BJ (cell line): ENCODE data around the gene ATOSA. TPM values are rescaled to one million over a fixed set of nuclear protein-coding genes. Genes with fewer than 3 reads are reported as not detected.

ENCODE experiments used
- CTCF ChIA-PET: fragments of 350-600 bp; formaldehyde crosslinking; extraction: SDS; loops from one replicate; lab custom pipeline; 2021; ENCODE audit warnings: antibody characterized with exemption, inconsistent platforms; lab: Yijun Ruan, JAX
- POLR2A ChIA-PET: fragments of 300-600 bp; sonication (Branson Sonifier 250); formaldehyde crosslinking; extraction: SDS; loops from one replicate; lab custom pipeline; 2021; ENCODE audit warnings: antibody characterized with exemption; lab: Charles Lee
- DNase-seq: peaks from one replicate; pipeline ENCODE4 v3.0.0-alpha.2; 2011; ENCODE audit warnings: low read depth
- H3K27me3 ChIP-seq: 2 replicates; pipeline ENCODE4 v1.6.0; 2011; ENCODE audit warnings: low read length; ENCODE audit not compliant: control insufficient read depth, insufficient read depth
- H3K36me3 ChIP-seq: 2 replicates; pipeline ENCODE4 v1.5.1; 2011; ENCODE audit warnings: low read length; ENCODE audit not compliant: control insufficient read depth, insufficient read depth
- H3K4me3 ChIP-seq: 2 replicates; pipeline ENCODE4 v1.5.1; 2011; ENCODE audit warnings: low read depth, mild to moderate bottlenecking, control low read depth, low read length
- polyA plus RNA-seq: library from polyadenylated mRNA; depleted of rRNA; stranded (reverse); fragments of >200 nt; gene quantifications from 2 replicates; pipeline ENCODE4 v1.2.3, GENCODE V29; 2011
- TF ChIP-seq, protein P1 (sequence below): IDR thresholded peaks from 2 replicates; pipeline ENCODE4 v1.5.1; 2011; ENCODE audit warnings: low read depth, mild to moderate bottlenecking, control low read depth, inconsistent platforms, low read length, moderate library complexity; ENCODE audit not compliant: insufficient read depth

ATOSA gene
- polyA plus RNA-seq, 1 experiment: 11.6 TPM

DNA sequence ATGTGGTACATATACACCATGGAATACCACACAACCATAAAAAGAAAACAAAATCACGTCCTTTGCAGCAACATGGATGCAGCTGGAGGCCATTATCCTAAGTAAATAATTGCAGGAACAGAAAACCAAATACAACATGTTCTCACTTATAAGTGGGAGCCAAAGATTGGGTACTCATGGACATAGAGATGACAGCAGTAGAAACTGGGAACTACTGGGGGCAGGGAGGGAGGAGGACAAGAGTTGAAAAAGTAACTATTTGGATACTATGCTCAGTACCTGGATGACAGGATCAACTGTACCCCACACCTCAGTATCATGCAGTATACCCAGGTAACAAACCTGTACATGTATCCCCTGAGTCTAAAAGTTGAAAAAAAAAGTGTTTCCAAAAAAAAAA lies 23.2 kb upstream of the ATOSA start:
- CTCF ChIA-PET: no interaction called here
- POLR2A ChIA-PET: no interaction called here
- Histone ChIP-seq H3K27me3 (no peaks in the 10 kb centered on the region; the same call in 1 of the 2 replicates), H3K4me3 (no peak overlapping the region), H3K36me3 (no peaks in the 10 kb centered on the region)
- DNase-seq: no peak
- TF ChIP-seq, protein P1, sequence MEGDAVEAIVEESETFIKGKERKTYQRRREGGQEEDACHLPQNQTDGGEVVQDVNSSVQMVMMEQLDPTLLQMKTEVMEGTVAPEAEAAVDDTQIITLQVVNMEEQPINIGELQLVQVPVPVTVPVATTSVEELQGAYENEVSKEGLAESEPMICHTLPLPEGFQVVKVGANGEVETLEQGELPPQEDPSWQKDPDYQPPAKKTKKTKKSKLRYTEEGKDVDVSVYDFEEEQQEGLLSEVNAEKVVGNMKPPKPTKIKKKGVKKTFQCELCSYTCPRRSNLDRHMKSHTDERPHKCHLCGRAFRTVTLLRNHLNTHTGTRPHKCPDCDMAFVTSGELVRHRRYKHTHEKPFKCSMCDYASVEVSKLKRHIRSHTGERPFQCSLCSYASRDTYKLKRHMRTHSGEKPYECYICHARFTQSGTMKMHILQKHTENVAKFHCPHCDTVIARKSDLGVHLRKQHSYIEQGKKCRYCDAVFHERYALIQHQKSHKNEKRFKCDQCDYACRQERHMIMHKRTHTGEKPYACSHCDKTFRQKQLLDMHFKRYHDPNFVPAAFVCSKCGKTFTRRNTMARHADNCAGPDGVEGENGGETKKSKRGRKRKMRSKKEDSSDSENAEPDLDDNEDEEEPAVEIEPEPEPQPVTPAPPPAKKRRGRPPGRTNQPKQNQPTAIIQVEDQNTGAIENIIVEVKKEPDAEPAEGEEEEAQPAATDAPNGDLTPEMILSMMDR: no peak

DNA sequence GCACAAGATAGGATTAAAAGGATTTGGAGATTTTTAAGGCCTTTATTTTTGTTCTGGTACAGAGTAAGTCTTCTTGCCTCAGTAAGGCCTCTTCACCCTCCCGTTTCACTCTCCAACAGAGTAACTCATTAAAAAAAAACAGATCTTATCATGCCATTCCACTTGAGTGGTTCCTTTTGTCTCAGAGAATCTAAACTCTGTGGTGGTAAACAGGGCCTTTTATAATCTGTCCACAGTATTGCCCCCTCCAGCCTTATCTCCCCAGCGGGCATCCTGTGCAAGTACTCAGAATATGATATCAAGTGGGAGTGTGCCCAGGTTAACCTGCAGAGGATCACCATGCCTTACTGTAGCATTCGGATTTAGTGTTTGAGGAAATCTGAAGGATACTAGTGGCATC lies 20.3 kb upstream of the ATOSA start:
- Histone ChIP-seq H3K27me3 (no peaks in the 10 kb centered on the region; the same call in 1 of the 2 replicates), H3K36me3 (no peaks in the 10 kb centered on the region), H3K4me3 (no peak overlapping the region)
- no peak for DNase-seq
- TF ChIP-seq, protein P1: no peak
- POLR2A ChIA-PET: no interaction called here
- CTCF ChIA-PET: no interaction called here

DNA sequence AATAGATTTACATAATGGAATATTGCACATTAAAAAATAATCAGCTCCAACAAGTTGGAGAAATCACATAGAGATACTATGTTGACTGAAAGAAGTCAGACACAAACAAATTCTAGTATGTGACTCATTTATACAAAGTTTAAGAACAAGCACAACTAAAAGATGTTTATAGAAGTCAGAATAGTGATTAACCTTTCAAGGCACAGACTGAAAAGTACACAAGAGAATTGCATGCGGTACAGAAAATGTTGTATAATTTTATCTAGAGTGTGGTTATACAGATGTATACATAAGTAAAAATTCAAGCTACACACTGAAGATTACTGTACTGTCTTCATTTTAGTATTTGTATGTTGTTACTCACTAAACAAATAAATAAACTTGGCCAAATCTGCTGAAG lies 19.3 kb upstream of the ATOSA start:
- DNase-seq: no peak
- no peaks in the 10 kb centered on the region for H3K36me3 ChIP-seq
- CTCF ChIA-PET: interaction anchor here (1.0 kb wide), 1 partner anchor 13 kb away, joined by 4 read pairs; no protein-coding TSS in a partner anchor

DNA sequence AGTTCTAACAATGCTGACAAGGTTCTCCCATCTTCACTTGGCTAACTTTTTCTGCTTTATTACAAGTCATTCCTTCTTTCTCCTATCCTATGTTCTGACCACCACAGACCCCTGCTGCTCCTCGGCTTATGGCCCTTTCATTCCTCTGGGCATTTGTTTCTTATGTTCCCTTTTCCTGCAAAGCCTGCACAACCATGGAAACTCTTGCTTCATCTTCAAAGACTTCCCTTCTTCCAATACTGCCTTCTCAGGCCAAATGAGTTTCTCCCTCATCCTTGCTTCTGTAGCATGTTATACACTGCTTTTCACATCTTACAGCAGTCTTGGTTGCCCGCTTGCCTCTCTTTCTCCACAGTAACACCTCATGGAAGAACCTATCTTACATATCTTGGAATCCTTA lies 17.9 kb upstream of the ATOSA start:
- no peaks in the 10 kb centered on the region for H3K36me3 ChIP-seq
- DNase-seq: no peak
- POLR2A ChIA-PET: no interaction called here
- no peaks in the 10 kb centered on the region; the same call in 1 of the 2 replicates for H3K27me3 ChIP-seq
- TF ChIP-seq, protein P1: no peak
- CTCF ChIA-PET: no interaction called here
- no peak overlapping the region for H3K4me3 ChIP-seq

More for the DNA sequence above, 19.3 kb upstream of the ATOSA start:
- TF ChIP-seq, protein P1: no peak
- POLR2A ChIA-PET: no interaction called here
- no peaks in the 10 kb centered on the region; the same call in 1 of the 2 replicates for H3K27me3 ChIP-seq
- H3K4me3 ChIP-seq: no peak overlapping the region

DNA sequence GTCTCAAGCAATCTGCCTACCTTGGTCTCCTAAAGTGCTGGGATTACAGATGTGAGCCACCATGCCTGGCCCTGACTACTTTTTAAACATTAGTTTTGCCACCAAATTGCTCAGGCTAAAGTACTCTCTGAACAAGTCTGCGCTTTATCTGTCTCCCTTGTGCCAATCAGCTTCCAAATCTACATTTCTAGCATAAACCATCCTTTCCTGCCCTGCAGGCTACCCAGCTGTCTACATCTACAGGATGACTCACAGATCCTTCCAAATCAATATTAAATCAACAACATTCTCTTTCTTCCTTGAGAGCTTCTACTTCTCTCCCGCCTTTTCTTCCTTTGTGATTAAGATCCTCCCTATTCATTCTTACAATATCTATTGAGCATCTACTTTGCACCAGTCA lies 16.0 kb upstream of the ATOSA start:
- TF ChIP-seq, protein P1: no peak
- ChIA-PET CTCF (no interaction called here), POLR2A (no interaction called here)
- Histone ChIP-seq H3K4me3 (no peak overlapping the region), H3K27me3 (no peaks in the 10 kb centered on the region), H3K36me3 (no peaks in the 10 kb centered on the region)
- no peak for DNase-seq
